Epithelial cell of proximal tubule (primary cell): ENCODE results near the gene SLC16A1. TPM values are rescaled to one million over a fixed set of nuclear protein-coding genes. Genes with fewer than 3 reads are reported as not detected.

Experiments used
- DNase-seq: peaks from one replicate; pipeline ENCODE4 v3.0.0-alpha.2; 2011; ENCODE audit warnings: low read depth
- H3K4me3 ChIP-seq: 2 replicates; pipeline ENCODE4 v1.5.1; 2011; ENCODE audit warnings: low read depth, mild to moderate bottlenecking, low read length
- total RNA-seq: library from RNA; depleted of rRNA; stranded (reverse); fragments of >200 nt; gene quantifications from 2 replicates; pipeline ENCODE4 v1.2.3, GENCODE V29; 2015
- TF ChIP-seq, protein P1 (sequence below): conservative IDR thresholded peaks from 2 replicates; pipeline ENCODE4 v1.5.1; 2012; ENCODE audit warnings: low read depth, mild to moderate bottlenecking, low read length

The SLC16A1 gene
- total RNA-seq, 1 donor from 2014 or later, result 61.4 TPM

DNA sequence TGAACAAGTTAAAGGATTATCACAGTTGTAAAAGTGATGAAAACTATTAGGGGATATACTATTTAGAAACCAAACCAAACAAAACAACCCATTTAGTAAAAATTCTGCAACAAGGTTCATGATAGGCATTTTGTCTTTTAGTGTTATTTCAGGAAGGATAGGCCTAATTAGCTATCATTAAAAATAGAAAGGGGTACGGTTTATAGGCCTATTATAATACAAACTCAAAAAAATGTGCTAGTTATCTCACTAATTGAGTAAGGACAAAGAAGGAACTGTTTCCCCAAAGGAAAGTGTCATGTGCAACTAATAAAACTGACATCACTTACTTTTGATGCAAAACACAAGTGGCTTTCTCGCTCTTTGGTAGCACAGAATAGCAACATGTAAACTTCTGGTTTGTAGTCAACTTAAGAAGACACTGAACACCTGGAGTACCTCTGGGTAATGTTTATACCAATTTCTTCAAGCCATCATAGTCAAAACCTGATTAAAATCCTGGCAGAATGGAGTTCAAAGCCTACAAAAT is 28.5 kb downstream of the SLC16A1 start:
- no peak overlapping the region for H3K4me3 ChIP-seq
- TF ChIP-seq, protein P1, sequence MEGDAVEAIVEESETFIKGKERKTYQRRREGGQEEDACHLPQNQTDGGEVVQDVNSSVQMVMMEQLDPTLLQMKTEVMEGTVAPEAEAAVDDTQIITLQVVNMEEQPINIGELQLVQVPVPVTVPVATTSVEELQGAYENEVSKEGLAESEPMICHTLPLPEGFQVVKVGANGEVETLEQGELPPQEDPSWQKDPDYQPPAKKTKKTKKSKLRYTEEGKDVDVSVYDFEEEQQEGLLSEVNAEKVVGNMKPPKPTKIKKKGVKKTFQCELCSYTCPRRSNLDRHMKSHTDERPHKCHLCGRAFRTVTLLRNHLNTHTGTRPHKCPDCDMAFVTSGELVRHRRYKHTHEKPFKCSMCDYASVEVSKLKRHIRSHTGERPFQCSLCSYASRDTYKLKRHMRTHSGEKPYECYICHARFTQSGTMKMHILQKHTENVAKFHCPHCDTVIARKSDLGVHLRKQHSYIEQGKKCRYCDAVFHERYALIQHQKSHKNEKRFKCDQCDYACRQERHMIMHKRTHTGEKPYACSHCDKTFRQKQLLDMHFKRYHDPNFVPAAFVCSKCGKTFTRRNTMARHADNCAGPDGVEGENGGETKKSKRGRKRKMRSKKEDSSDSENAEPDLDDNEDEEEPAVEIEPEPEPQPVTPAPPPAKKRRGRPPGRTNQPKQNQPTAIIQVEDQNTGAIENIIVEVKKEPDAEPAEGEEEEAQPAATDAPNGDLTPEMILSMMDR, result no peak
- DNase-seq, result no peak

DNA sequence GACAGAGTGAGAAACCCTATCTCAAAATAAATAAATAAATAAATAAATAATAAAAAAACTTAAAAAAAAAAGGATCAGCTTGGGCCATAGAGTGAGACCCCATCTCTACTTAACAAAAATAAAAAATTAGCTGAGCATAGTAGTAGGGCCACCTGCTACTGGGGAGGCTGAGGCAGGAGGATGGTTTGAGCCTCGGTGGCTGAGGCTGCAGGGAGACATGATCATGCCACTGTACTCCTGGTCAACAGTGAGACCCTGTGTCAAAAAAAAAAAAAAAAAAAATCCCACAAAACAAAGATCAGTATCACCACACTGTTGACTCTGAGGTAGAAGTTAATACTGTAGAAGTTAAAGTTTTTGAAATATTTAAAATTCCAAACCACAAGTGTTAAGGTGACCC is 29.1 kb downstream of the SLC16A1 start:
- TF ChIP-seq, protein P1, result no peak
- H3K4me3 ChIP-seq, result no peak overlapping the region
- DNase-seq, result no peak

DNA sequence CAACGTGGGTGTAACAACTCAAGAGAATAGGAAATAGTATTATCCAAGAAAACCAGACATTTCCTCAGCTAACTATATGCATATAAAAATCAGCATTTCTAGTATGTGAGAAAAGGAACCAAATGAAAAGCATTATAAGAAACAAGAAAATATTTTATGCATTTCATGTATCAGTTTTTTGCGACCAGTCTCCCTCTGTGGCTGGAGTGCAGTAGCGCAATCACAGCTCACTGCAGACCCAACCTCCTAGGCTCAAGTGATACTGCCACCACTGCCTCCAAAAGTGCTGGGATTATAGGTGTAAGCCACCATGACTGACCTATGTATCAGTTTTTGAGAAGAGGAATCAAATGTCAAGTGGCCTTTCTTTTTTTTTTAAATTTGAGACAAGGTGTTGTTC is 31.0 kb downstream of the SLC16A1 start:
- DNase-seq, result no peak
- H3K4me3 ChIP-seq, result no peak overlapping the region
- TF ChIP-seq, protein P1, result no peak

DNA sequence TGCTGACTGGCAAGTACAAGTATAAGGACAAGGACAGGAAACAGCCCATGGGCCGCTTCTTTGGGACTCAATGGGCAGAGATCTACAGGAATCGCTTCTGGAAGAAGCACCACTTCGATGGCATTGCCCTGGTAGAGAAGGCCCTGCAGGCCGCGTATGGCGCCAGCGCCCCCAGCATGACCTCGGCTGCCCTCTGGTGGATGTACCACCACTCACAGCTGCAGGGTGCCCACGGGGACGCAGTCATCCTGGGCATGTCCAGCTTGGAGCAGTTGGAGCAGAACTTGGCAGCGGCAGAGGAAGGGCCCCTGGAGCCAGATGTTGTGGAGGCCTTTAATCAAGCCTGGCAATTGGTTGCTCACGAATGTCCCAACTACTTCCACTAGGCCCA is 32.0 kb downstream of the SLC16A1 start:
- TF ChIP-seq, protein P1, result no peak
- H3K4me3 ChIP-seq, result no peak overlapping the region
- DNase-seq, result no peak

DNA sequence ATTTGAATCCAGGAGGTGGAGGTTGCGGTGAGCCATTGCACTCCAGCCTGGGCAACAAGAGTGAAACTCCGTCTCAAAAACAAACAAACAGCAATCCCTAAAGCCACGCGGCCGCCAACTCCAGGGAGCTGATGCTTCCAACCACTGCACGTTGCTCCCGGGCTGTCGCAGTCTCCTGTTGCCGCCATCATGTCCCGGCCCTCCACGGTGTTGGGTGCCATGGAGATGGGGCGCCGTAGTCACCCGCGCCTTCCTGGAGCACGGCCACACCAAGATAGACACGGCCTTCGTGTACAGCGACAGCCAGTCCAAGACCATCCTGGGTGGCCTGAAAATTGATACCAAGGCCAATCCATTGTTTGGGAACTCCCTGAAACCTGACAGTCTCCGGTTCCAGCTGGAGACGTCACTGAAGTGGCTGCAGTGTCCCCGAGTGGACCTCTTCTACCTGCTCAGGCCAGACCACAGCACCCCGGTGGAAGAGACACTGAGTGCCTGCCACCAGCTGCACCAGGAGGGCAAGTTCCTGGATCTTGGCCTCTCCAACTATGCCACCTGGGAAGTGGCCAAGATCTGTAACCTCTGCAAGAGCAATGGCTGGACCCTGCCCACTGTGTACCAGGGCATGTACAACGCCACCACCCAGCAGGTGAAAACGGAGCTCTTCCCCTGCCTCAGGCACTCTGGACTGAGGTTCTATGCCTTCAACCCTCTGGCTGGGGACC is 32.6 kb downstream of the SLC16A1 start:
- DNase-seq, result no peak
- no peak overlapping the region for H3K4me3 ChIP-seq
- TF ChIP-seq, protein P1, result no peak

DNA sequence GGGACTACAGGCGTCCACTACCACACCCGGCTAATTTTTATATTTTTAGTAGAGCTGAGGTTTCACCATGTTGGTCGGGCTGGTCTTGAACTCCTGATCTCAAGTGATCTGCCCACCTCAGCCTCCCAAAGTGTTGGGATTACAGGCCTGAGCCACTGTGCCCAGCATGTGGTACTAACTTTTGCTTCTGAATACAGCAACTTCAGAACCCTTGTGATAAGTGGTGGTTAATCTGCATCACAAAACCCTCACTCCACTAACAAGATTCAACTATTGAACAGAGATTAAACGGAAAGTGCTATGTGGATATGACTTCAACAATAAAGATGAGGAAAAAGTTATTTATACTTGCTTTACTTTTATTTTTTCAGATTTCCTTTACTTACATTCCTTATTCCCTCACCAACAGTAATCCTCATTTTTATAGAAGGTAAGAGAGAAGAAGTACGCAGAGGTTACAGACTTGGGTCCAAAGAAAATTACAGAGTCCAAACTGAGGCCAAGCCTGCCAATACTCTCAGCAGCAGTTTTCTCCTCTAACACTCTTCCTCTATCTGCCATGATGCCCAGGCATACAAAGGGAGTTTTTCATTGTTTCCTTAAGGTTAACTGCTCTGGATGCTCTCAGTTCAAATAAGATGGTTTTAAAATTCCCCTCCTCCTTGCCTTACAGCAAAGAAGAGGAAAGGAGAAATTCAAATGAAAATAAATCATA is 44.3 kb downstream of the SLC16A1 start:
- TF ChIP-seq, protein P1, result no peak
- DNase-seq, result no peak
- no peak overlapping the region for H3K4me3 ChIP-seq
